ENCODE measurements around the gene ANKH. TPM values are rescaled to one million over a fixed set of nuclear protein-coding genes. Genes with fewer than 3 reads are reported as not detected.

ANKH gene
- total and polyA plus RNA-seq, 3 experiments from 2014 or later = 47.0 to 80.5 (median 80.0) TPM

- H3K27me3 Mint-ChIP-seq = peaks cover 0 to 2% of the 10 kb centered on the region in 2 donors
- Histone ChIP-seq H3K4me1 (ENCODE audit: insufficient read depth, low read length) (peaks cover 80% of the 10 kb centered on the region), H3K9me3 (ENCODE audit: low read length) (no peaks in the 10 kb centered on the region), H3K36me3 (ENCODE audit: insufficient read depth, low read length) (no peaks in the 10 kb centered on the region), H3K4me3 (ENCODE audit: low read length) (peak overlapping the region; percentile 11), H3K27ac (ENCODE audit: low read depth, low read length) (peak overlapping the region; percentile 47), H3K27me3 (ENCODE audit: insufficient read depth, low read length, poor library complexity, severe bottlenecking) (no peaks in the 10 kb centered on the region)
- peak; percentile 19 to 65 (median 35) for DNase-seq
- peak overlapping the region; percentile 86 to 98 (median 95) for H3K4me3 Mint-ChIP-seq
- peaks cover 81 to 88% (median 85%) of the 10 kb centered on the region in 3 donors for H3K4me1 Mint-ChIP-seq
- ChIA-PET CTCF (interaction anchor here (1.0 to 2.4 kb wide), 6 partner anchors 12 to 35 kb away, joined by 3 to 12 read pairs (median 5); no protein-coding TSS in a partner anchor), POLR2A (interaction anchor here (1.0 to 1.4 kb wide), 3 partner anchors 7 to 86 kb away, joined by 4 read pairs; no protein-coding TSS in a partner anchor)
- no peaks in the 10 kb centered on the region for H3K9me3 Mint-ChIP-seq
- H3K36me3 Mint-ChIP-seq = peaks cover 0 to 31% (median 0%) of the 10 kb centered on the region in 3 donors
- peak overlapping the region; percentile 92 to 99 (median 96) for H3K27ac Mint-ChIP-seq
Measured at GRCh38 chr5:14668181-14668591, 203.4 kb downstream of the ANKH start.

DNA sequence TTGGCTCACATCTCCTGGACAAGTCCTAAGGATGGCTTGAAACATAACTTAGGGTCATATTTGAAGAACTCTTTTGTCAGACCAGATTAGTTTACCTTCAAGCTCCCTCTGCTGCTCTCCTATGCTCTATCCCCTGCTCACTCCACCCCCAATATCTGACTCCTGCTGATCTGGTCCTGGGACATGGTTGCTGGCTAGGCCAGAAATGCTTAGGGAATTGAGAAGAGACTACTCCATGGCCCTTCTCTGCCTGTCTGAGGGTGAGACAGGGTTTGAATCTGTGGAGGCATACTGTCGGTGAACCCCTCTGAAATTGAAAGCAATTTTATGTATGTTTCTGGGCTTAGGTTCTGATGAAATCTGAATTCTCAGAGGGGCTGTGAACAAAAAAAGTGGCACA lies 203.8 kb downstream of the ANKH start:
- peak in 1 of 5 donors; percentile 8 for DNase-seq
- Histone ChIP-seq H3K9me3 (ENCODE audit: low read length) (no peaks in the 10 kb centered on the region), H3K27ac (ENCODE audit: low read depth, low read length) (peak overlapping the region; percentile 47), H3K27me3 (ENCODE audit: insufficient read depth, low read length, poor library complexity, severe bottlenecking) (no peaks in the 10 kb centered on the region), H3K4me3 (ENCODE audit: low read length) (peak overlapping the region; percentile 11), H3K36me3 (ENCODE audit: insufficient read depth, low read length) (no peaks in the 10 kb centered on the region), H3K4me1 (ENCODE audit: insufficient read depth, low read length) (peaks cover 80% of the 10 kb centered on the region)
- H3K27ac Mint-ChIP-seq = peak overlapping the region; percentile 92 to 99 (median 96)
- peaks cover 0 to 2% of the 10 kb centered on the region in 2 donors for H3K27me3 Mint-ChIP-seq
- peak overlapping the region; percentile 86 to 98 (median 95) for H3K4me3 Mint-ChIP-seq
- CTCF ChIA-PET = interaction anchor here (0.7 to 2.4 kb wide), 8 partner anchors 8 to 336 kb away, joined by 3 to 12 read pairs (median 5); no protein-coding TSS in a partner anchor
- H3K36me3 Mint-ChIP-seq = peaks cover 0 to 29% (median 0%) of the 10 kb centered on the region in 3 donors
- no peaks in the 10 kb centered on the region for H3K9me3 Mint-ChIP-seq
- POLR2A ChIA-PET = interaction anchor here (1.0 to 1.5 kb wide), 5 partner anchors 8 to 142 kb away, joined by 3 to 4 read pairs (median 4); no protein-coding TSS in a partner anchor
- peaks cover 78 to 88% (median 85%) of the 10 kb centered on the region in 3 donors for H3K4me1 Mint-ChIP-seq

- peak overlapping the region; percentile 92 to 99 (median 96) for H3K27ac Mint-ChIP-seq
- H3K4me1 ChIP-seq (ENCODE audit: insufficient read depth, low read length) = peaks cover 77% of the 10 kb centered on the region
Measured at GRCh38 chr5:14667290-14667689, 204.3 kb downstream of the ANKH start.

DNA sequence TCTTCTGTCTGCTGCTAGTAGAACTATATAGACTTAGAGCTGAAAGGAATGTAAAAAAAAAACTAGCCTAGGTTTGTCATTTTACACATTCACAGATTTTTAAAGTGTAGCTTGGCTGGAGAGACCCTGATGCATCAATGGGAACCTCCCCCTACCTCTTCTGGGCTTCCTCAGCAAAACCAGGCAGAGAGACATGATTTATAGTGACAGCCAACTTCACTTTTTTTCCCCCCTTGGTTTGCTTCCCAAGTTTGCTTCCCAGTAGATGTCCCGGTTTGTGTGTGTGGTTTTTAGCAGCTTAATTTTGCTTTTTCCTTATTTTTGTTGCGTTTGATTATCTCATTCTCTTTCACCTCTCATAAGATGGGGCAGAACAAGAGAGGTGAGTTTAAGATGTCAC lies 205.2 kb downstream of the ANKH start:
- no peaks in the 10 kb centered on the region for H3K9me3 Mint-ChIP-seq
- Histone ChIP-seq H3K4me1 (ENCODE audit: insufficient read depth, low read length) (peaks cover 68% of the 10 kb centered on the region), H3K9me3 (ENCODE audit: low read length) (no peaks in the 10 kb centered on the region), H3K27me3 (ENCODE audit: insufficient read depth, low read length, poor library complexity, severe bottlenecking) (no peaks in the 10 kb centered on the region), H3K27ac (ENCODE audit: low read depth, low read length) (peak overlapping the region; percentile 3), H3K4me3 (ENCODE audit: low read length) (peak overlapping the region; percentile 73), H3K36me3 (ENCODE audit: insufficient read depth, low read length) (no peaks in the 10 kb centered on the region)
- peaks cover 0 to 2% of the 10 kb centered on the region in 2 donors for H3K27me3 Mint-ChIP-seq
- ChIA-PET POLR2A (interaction anchor here (0.9 to 1.5 kb wide), 2 partner anchors 12 to 143 kb away, joined by 3 to 4 read pairs; no protein-coding TSS in a partner anchor), CTCF (interaction anchor here (0.8 to 2.4 kb wide), 10 partner anchors 12 to 337 kb away, joined by 3 to 12 read pairs (median 5); no protein-coding TSS in a partner anchor)
- peak in 1 of 5 donors; percentile 6 for DNase-seq
- peak overlapping the region; percentile 86 to 98 (median 95) for H3K4me3 Mint-ChIP-seq
- peaks cover 0 to 24% (median 0%) of the 10 kb centered on the region in 3 donors for H3K36me3 Mint-ChIP-seq
- peaks cover 66 to 87% (median 85%) of the 10 kb centered on the region in 3 donors for H3K4me1 Mint-ChIP-seq
- H3K27ac Mint-ChIP-seq = peak overlapping the region; percentile 92 to 99 (median 96)

More at GRCh38 chr5:14667290-14667689, 204.3 kb downstream of the ANKH start:
- Histone ChIP-seq H3K36me3 (ENCODE audit: insufficient read depth, low read length) (no peaks in the 10 kb centered on the region), H3K4me3 (ENCODE audit: low read length) (no peak overlapping the region), H3K27me3 (ENCODE audit: insufficient read depth, low read length, poor library complexity, severe bottlenecking) (no peaks in the 10 kb centered on the region), H3K9me3 (ENCODE audit: low read length) (no peaks in the 10 kb centered on the region), H3K27ac (ENCODE audit: low read depth, low read length) (no peak overlapping the region)
- Mint-ChIP-seq H3K9me3 (no peaks in the 10 kb centered on the region), H3K4me3 (peak overlapping the region; percentile 86 to 98 (median 95)), H3K36me3 (peaks cover 0 to 26% (median 0%) of the 10 kb centered on the region in 3 donors), H3K27me3 (peaks cover 0 to 2% of the 10 kb centered on the region in 2 donors), H3K4me1 (peaks cover 73 to 88% (median 85%) of the 10 kb centered on the region in 3 donors)
- DNase-seq = no peak
- ChIA-PET CTCF (interaction anchor here (0.7 to 2.4 kb wide), 10 partner anchors 8 to 336 kb away, joined by 3 to 12 read pairs (median 4); no protein-coding TSS in a partner anchor), POLR2A (interaction anchor here (0.6 to 1.5 kb wide), 7 partner anchors 8 to 142 kb away, joined by 3 to 4 read pairs (median 4); no protein-coding TSS in a partner anchor)

DNA sequence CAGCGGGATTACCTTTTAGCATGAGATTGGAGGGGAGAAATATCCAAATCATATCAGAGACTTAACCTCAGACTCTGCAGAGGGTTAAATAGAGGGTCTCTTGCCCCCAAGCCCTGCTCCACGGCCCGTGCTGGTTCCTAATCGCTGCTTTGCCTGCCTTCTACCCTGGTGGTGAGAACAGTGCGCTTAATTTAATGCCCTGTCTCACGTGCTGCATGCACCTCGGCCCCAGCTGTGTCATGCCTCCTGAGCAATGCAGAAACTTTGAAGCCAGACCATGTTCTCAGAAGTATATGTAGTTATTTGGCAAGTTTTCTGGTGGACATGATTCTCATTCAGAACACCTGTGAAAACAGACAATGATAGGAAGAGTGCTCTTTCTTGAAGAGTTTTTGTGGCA lies 205.6 kb downstream of the ANKH start:
- POLR2A ChIA-PET = interaction anchor here (1.5 kb wide), 1 partner anchor 143 kb away, joined by 4 read pairs; no protein-coding TSS in a partner anchor
- H3K4me1 ChIP-seq (ENCODE audit: insufficient read depth, low read length) = peaks cover 64% of the 10 kb centered on the region
- Mint-ChIP-seq H3K36me3 (peaks cover 0 to 23% (median 0%) of the 10 kb centered on the region in 3 donors), H3K27ac (peak overlapping the region; percentile 92 to 99 (median 96)), H3K27me3 (peaks cover 0 to 2% of the 10 kb centered on the region in 2 donors), H3K4me1 (peaks cover 61 to 87% (median 85%) of the 10 kb centered on the region in 3 donors), H3K4me3 (peak overlapping the region; percentile 86 to 98 (median 95)), H3K9me3 (no peaks in the 10 kb centered on the region)
- peak; percentile 30 to 70 (median 45) for DNase-seq
- H3K27me3 ChIP-seq (ENCODE audit: insufficient read depth, low read length, poor library complexity, severe bottlenecking) = no peaks in the 10 kb centered on the region
- no peak overlapping the region for H3K27ac ChIP-seq (ENCODE audit: low read depth, low read length)
- no peaks in the 10 kb centered on the region for H3K9me3 ChIP-seq (ENCODE audit: low read length)
- CTCF ChIA-PET = interaction anchor here (1.2 to 2.4 kb wide), 8 partner anchors 12 to 291 kb away, joined by 3 to 12 read pairs (median 5); no protein-coding TSS in a partner anchor
- H3K4me3 ChIP-seq (ENCODE audit: low read length) = peak overlapping the region; percentile 73
- no peaks in the 10 kb centered on the region for H3K36me3 ChIP-seq (ENCODE audit: insufficient read depth, low read length)

DNA sequence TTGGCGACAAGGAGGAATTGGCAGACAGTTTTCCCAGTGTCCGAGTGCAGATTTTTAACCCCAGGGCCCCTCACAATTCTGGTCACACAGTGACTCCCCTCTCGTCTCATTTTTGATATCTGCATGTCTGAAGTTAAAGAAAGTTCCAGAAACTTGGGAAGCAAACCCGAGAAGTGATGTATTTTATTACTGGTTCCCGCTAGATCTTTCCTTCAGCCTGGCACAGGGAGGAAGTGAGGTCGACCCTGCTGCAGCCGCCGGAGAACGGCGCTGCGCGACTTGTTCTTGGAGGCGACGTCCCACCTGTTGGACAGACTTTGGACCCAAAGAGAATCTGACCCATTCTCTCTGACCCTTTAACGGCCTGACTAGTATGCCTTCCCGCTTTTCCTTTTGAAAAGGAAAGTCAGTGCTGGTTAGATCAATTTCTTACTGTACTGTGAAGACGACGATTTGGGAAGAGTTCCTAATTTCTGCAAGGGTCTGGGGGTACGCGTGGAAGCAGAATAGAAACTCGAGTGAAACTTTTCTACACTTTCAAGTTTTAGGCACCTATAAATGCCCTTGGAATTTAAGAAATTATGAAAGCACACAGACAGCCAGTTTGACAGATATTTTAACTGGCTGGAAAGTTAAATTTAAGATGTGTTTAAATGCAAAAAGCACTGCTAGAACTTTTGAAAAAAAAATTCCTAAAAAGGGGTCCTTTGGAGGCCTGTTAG lies 206.3 kb downstream of the ANKH start:
- no peaks in the 10 kb centered on the region for H3K36me3 ChIP-seq (ENCODE audit: insufficient read depth, low read length)
- H3K4me1 ChIP-seq (ENCODE audit: insufficient read depth, low read length) = peaks cover 58% of the 10 kb centered on the region
- H3K36me3 Mint-ChIP-seq = peaks cover 0 to 22% (median 0%) of the 10 kb centered on the region in 3 donors
- peak overlapping the region; percentile 82 for H3K27ac ChIP-seq (ENCODE audit: low read depth, low read length)
- peak overlapping the region; percentile 86 to 98 (median 95) for H3K4me3 Mint-ChIP-seq
- H3K4me3 ChIP-seq (ENCODE audit: low read length) = peak overlapping the region; percentile 73
- CTCF ChIA-PET = interaction anchor here (1.4 kb wide), 1 partner anchor 16 kb away, joined by 7 read pairs; no protein-coding TSS in a partner anchor
- POLR2A ChIA-PET = interaction anchor here (0.9 kb wide), 1 partner anchor 252 kb away, joined by 3 read pairs; no protein-coding TSS in a partner anchor
- peaks cover 60 to 85% (median 85%) of the 10 kb centered on the region in 3 donors for H3K4me1 Mint-ChIP-seq
- H3K27me3 Mint-ChIP-seq = peaks cover 0 to 2% of the 10 kb centered on the region in 2 donors
- H3K27me3 ChIP-seq (ENCODE audit: insufficient read depth, low read length, poor library complexity, severe bottlenecking) = no peaks in the 10 kb centered on the region
- peak overlapping the region; percentile 82 to 99 (median 96) for H3K27ac Mint-ChIP-seq
- peak in 2 of 5 donors; percentile 17 to 34 for DNase-seq
- no peaks in the 10 kb centered on the region for H3K9me3 Mint-ChIP-seq
- no peaks in the 10 kb centered on the region for H3K9me3 ChIP-seq (ENCODE audit: low read length)

- CTCF ChIA-PET = interaction anchor here (1.1 to 1.5 kb wide), 3 partner anchors 11 to 300 kb away, joined by 3 to 7 read pairs (median 3); no protein-coding TSS in a partner anchor
- POLR2A ChIA-PET = interaction anchor here (0.6 to 0.9 kb wide), 2 partner anchors 250 to 251 kb away, joined by 3 to 4 read pairs; no protein-coding TSS in a partner anchor
- Mint-ChIP-seq H3K4me3 (peak within 1 kb of the TSS; percentile 92 to 98 (median 95)), H3K9me3 (no peaks in the 10 kb centered on the region), H3K27me3 (peaks cover 0 to 2% of the 10 kb centered on the region in 2 donors), H3K27ac (peak within 1 kb of the TSS; percentile 95 to 99 (median 98)), H3K36me3 (peaks cover 0 to 19% (median 0%) of the 10 kb centered on the region in 3 donors), H3K4me1 (peaks cover 54 to 83% (median 83%) of the 10 kb centered on the region in 3 donors)
- Histone ChIP-seq H3K27me3 (ENCODE audit: insufficient read depth, low read length, poor library complexity, severe bottlenecking) (no peaks in the 10 kb centered on the region), H3K4me3 (ENCODE audit: low read length) (peak within 1 kb of the TSS; percentile 82), H3K36me3 (ENCODE audit: insufficient read depth, low read length) (no peaks in the 10 kb centered on the region), H3K27ac (ENCODE audit: low read depth, low read length) (peak within 1 kb of the TSS; percentile 82), H3K4me1 (ENCODE audit: insufficient read depth, low read length) (peaks cover 51% of the 10 kb centered on the region), H3K9me3 (ENCODE audit: low read length) (no peaks in the 10 kb centered on the region)
- DNase-seq = peak; percentile 75 to 91 (median 83)
Measured at GRCh38 chr5:14664270-14665100, 207.1 kb downstream of the ANKH start, which contains the start of gene OTULIN. OTULIN (plus strand) TSS chr5:14664718; CDS start chr5:14664826, 108 bp downstream.

Data from CD8-positive, alpha-beta memory T cell (primary cell).